Upper lobe of left lung (tissue), 4 donors: ENCODE results near the gene SPDYC.

Experiments
- EP300 ChIP-seq, 4 donors: sonication (generic); formaldehyde crosslinking; IDR thresholded peaks; one replicate each; pipeline ENCODE4 v1.5.1; 2017; ENCODE audit warnings: antibody characterized with exemption in 4 of 4, control low read depth in 2 of 4
- POLR2A ChIP-seq, 4 donors: fragments of 450-650 bp; IDR thresholded peaks; one replicate each; pipeline ENCODE4 v1.5.1; 2016 to 2017; ENCODE audit warnings: antibody characterized with exemption in 4 of 4, mild to moderate bottlenecking in 2 of 4
- POLR2AphosphoS5 ChIP-seq, 2 donors: sonication (generic); formaldehyde crosslinking; IDR thresholded peaks; one replicate each; pipeline ENCODE4 v1.5.1; 2017; ENCODE audit warnings: antibody characterized with exemption in 2 of 2
- TF ChIP-seq, protein P1 (sequence below), 6 experiments: fragments of 450-650 bp in 4 of 6; fragments of 200-600 bp in 2 of 6; sonication (generic) in 2 of 6; IDR thresholded peaks; one replicate each; pipeline ENCODE4 v1.5.1; 2016 to 2019; ENCODE audit warnings: antibody characterized with exemption in 6 of 6

DNA sequence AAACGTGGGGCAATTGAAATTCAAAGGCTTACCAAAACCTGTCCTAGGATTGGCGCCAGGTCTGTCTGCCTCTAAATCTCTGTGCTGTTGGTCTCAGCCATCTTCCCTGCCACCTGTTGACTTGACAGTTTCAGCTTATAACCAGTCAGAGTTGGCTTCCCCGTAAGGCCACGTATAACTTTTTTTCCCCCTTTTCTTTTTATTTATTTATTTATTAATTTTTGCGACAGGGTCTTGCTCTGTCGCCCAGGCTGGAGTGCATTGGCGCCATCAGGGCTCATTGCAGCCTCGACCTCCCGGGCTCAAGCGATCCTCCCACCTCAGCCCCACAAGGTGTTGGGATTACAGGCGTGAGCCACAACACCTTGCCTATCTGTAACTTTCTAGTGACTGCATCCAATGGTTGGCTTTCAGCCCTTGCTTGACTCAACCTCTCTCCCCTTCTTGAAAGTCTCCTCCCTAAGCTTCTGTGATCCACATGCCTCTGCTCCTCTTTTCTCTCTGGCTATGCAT lies 34.3 kb upstream of the SPDYC start:
- TF ChIP-seq, protein P1, sequence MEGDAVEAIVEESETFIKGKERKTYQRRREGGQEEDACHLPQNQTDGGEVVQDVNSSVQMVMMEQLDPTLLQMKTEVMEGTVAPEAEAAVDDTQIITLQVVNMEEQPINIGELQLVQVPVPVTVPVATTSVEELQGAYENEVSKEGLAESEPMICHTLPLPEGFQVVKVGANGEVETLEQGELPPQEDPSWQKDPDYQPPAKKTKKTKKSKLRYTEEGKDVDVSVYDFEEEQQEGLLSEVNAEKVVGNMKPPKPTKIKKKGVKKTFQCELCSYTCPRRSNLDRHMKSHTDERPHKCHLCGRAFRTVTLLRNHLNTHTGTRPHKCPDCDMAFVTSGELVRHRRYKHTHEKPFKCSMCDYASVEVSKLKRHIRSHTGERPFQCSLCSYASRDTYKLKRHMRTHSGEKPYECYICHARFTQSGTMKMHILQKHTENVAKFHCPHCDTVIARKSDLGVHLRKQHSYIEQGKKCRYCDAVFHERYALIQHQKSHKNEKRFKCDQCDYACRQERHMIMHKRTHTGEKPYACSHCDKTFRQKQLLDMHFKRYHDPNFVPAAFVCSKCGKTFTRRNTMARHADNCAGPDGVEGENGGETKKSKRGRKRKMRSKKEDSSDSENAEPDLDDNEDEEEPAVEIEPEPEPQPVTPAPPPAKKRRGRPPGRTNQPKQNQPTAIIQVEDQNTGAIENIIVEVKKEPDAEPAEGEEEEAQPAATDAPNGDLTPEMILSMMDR (IDR thresholded peaks at IDR 0.05), result no peak
- no peak for TF ChIP-seq POLR2AphosphoS5 (IDR thresholded peaks at IDR 0.05)
- TF ChIP-seq POLR2A (IDR thresholded peaks at IDR 0.05), result no peak
- TF ChIP-seq EP300 (IDR thresholded peaks at IDR 0.05), result no peak
